ENCODE data around the gene FBLN5.

FBLN5 gene

GRCh38 chr14:91837076-91837475, 110.4 kb downstream of the FBLN5 start:
- H3K36me3 ChIP-seq (ENCODE audit: control insufficient read depth in 1 of 2, insufficient read depth in 2 of 2, low read depth in 1 of 2, low read length in 2 of 2) = no peaks in the 10 kb centered on the region
- no peak overlapping the region for H2BK5ac ChIP-seq (ENCODE audit: low read depth, low read length, poor library complexity, severe bottlenecking)
- 87% methylated on average over 11 of the region's 12 CpGs for WGBS
- H3K18ac ChIP-seq (ENCODE audit: low read depth in 1 of 2, low read length in 2 of 2) = no peak overlapping the region
- H2AFZ ChIP-seq (ENCODE audit: low read depth, low read length) = no peak overlapping the region
- peak overlapping the region; percentile 36 for H3K9ac ChIP-seq (ENCODE audit: low read length)
- H3K4ac ChIP-seq (ENCODE audit: low read depth in 1 of 2, low read length in 2 of 2) = no peak overlapping the region
- DNase-seq = no peak
- no peak overlapping the region for H3K4me2 ChIP-seq (ENCODE audit: low read length, poor library complexity, severe bottlenecking)
- H3K9me3 ChIP-seq (ENCODE audit: control insufficient read depth, low read length) = no peaks in the 10 kb centered on the region
- H3K23ac ChIP-seq (ENCODE audit: low read length in 2 of 2) = no peak overlapping the region
- H3K4me1 ChIP-seq (ENCODE audit: control insufficient read depth, insufficient read depth, low read depth, low read length) = peaks cover 10% of the 10 kb centered on the region
- H2AK5ac ChIP-seq (ENCODE audit: low read length, severe bottlenecking) = no peak overlapping the region
- H4K8ac ChIP-seq (ENCODE audit: low read length) = no peak overlapping the region
- no peak overlapping the region for H2BK12ac ChIP-seq (ENCODE audit: low read length in 2 of 2)
- no peak overlapping the region for H4K91ac ChIP-seq (ENCODE audit: low read length)
- peak overlapping the region in 1 of 2 experiments; percentile 73 for H3K4me3 ChIP-seq (ENCODE audit: insufficient read depth in 1 of 2, low read depth in 1 of 2, low read length in 2 of 2)
- H3K27ac ChIP-seq (ENCODE audit: low read length, poor library complexity, severe bottlenecking) = no peak overlapping the region
- H3K14ac ChIP-seq (ENCODE audit: low read length in 2 of 2) = no peak overlapping the region
- H2BK120ac ChIP-seq (ENCODE audit: low read depth, low read length) = no peak overlapping the region
- H3K27me3 ChIP-seq (ENCODE audit: control insufficient read depth in 1 of 2, insufficient read depth in 1 of 2, low read length in 2 of 2) = peaks cover 29 to 57% of the 10 kb centered on the region in 2 experiments
- H2BK15ac ChIP-seq (ENCODE audit: low read depth, poor library complexity, severe bottlenecking) = no peak overlapping the region
- no peaks in the 10 kb centered on the region for H3K79me1 ChIP-seq (replicated peaks; ENCODE audit: low read length, poor library complexity, severe bottlenecking)

GRCh38 chr14:91835920-91836843, 111.3 kb downstream of the FBLN5 start:
- H4K91ac ChIP-seq (ENCODE audit: low read length) = no peak overlapping the region
- no peak overlapping the region for H3K18ac ChIP-seq (ENCODE audit: low read depth in 1 of 2, low read length in 2 of 2)
- 2% methylated on average over 54 of the region's 84 CpGs for WGBS
- no peak overlapping the region for H2BK120ac ChIP-seq (ENCODE audit: low read depth, low read length)
- no peak overlapping the region for H2AK5ac ChIP-seq (ENCODE audit: low read length, severe bottlenecking)
- H3K79me1 ChIP-seq (replicated peaks; ENCODE audit: low read length, poor library complexity, severe bottlenecking) = no peaks in the 10 kb centered on the region
- no peaks in the 10 kb centered on the region for H3K36me3 ChIP-seq (ENCODE audit: control insufficient read depth in 1 of 2, insufficient read depth in 2 of 2, low read depth in 1 of 2, low read length in 2 of 2)
- H3K4me2 ChIP-seq (ENCODE audit: low read length, poor library complexity, severe bottlenecking) = peak overlapping the region; percentile 86
- H3K23ac ChIP-seq (ENCODE audit: low read length in 2 of 2) = no peak overlapping the region
- no peak overlapping the region for H2BK15ac ChIP-seq (ENCODE audit: low read depth, poor library complexity, severe bottlenecking)
- peak overlapping the region; percentile 53 to 73 for H3K4me3 ChIP-seq (ENCODE audit: insufficient read depth in 1 of 2, low read depth in 1 of 2, low read length in 2 of 2)
- H3K14ac ChIP-seq (ENCODE audit: low read length in 2 of 2) = no peak overlapping the region
- DNase-seq = peak; percentile 4
- no peak overlapping the region for H4K8ac ChIP-seq (ENCODE audit: low read length)
- H2AFZ ChIP-seq (ENCODE audit: low read depth, low read length) = no peak overlapping the region
- H2BK12ac ChIP-seq (ENCODE audit: low read length in 2 of 2) = no peak overlapping the region
- H3K27ac ChIP-seq (ENCODE audit: low read length, poor library complexity, severe bottlenecking) = no peak overlapping the region
- peaks cover 10% of the 10 kb centered on the region for H3K4me1 ChIP-seq (ENCODE audit: control insufficient read depth, insufficient read depth, low read depth, low read length)
- no peak overlapping the region for H2BK5ac ChIP-seq (ENCODE audit: low read depth, low read length, poor library complexity, severe bottlenecking)
- H3K9me3 ChIP-seq (ENCODE audit: control insufficient read depth, low read length) = no peaks in the 10 kb centered on the region
- H3K9ac ChIP-seq (ENCODE audit: low read length) = peak overlapping the region; percentile 36
- H3K4ac ChIP-seq (ENCODE audit: low read depth in 1 of 2, low read length in 2 of 2) = no peak overlapping the region
- H3K27me3 ChIP-seq (ENCODE audit: control insufficient read depth in 1 of 2, insufficient read depth in 1 of 2, low read length in 2 of 2) = peaks cover 29 to 53% of the 10 kb centered on the region in 2 experiments

- H3K36me3 ChIP-seq (ENCODE audit: control insufficient read depth in 1 of 2, insufficient read depth in 2 of 2, low read depth in 1 of 2, low read length in 2 of 2) = no peaks in the 10 kb centered on the region
- H3K4me1 ChIP-seq (ENCODE audit: control insufficient read depth, insufficient read depth, low read depth, low read length) = peaks cover 10% of the 10 kb centered on the region
- H2AK5ac ChIP-seq (ENCODE audit: low read length, severe bottlenecking) = no peak overlapping the region
- no peak overlapping the region for H4K8ac ChIP-seq (ENCODE audit: low read length)
- peak overlapping the region; percentile 86 for H3K4me2 ChIP-seq (ENCODE audit: low read length, poor library complexity, severe bottlenecking)
- DNase-seq = no peak
- no peak overlapping the region for H2BK12ac ChIP-seq (ENCODE audit: low read length in 2 of 2)
- no peak overlapping the region for H2BK5ac ChIP-seq (ENCODE audit: low read depth, low read length, poor library complexity, severe bottlenecking)
- no peak overlapping the region for H3K23ac ChIP-seq (ENCODE audit: low read length in 2 of 2)
- H2BK120ac ChIP-seq (ENCODE audit: low read depth, low read length) = no peak overlapping the region
- peaks cover 29 to 53% of the 10 kb centered on the region in 2 experiments for H3K27me3 ChIP-seq (ENCODE audit: control insufficient read depth in 1 of 2, insufficient read depth in 1 of 2, low read length in 2 of 2)
- no peaks in the 10 kb centered on the region for H3K79me1 ChIP-seq (replicated peaks; ENCODE audit: low read length, poor library complexity, severe bottlenecking)
- no peak overlapping the region for H3K18ac ChIP-seq (ENCODE audit: low read depth in 1 of 2, low read length in 2 of 2)
- no peak overlapping the region for H3K4ac ChIP-seq (ENCODE audit: low read depth in 1 of 2, low read length in 2 of 2)
- H4K91ac ChIP-seq (ENCODE audit: low read length) = no peak overlapping the region
- H3K14ac ChIP-seq (ENCODE audit: low read length in 2 of 2) = no peak overlapping the region
- H2BK15ac ChIP-seq (ENCODE audit: low read depth, poor library complexity, severe bottlenecking) = no peak overlapping the region
- no peak overlapping the region for H3K4me3 ChIP-seq (ENCODE audit: insufficient read depth in 1 of 2, low read depth in 1 of 2, low read length in 2 of 2)
- no peak overlapping the region for H2AFZ ChIP-seq (ENCODE audit: low read depth, low read length)
- no peak overlapping the region for H3K9ac ChIP-seq (ENCODE audit: low read length)
- no peak overlapping the region for H3K27ac ChIP-seq (ENCODE audit: low read length, poor library complexity, severe bottlenecking)
- H3K9me3 ChIP-seq (ENCODE audit: control insufficient read depth, low read length) = no peaks in the 10 kb centered on the region
- WGBS = 10% methylated on average over 17 of the region's 19 CpGs
These were observed 112.1 kb downstream of the FBLN5 start for GRCh38 chr14:91835197-91835919.

- Histone ChIP-seq H3K9me3 (ENCODE audit: control insufficient read depth, low read length) (no peaks in the 10 kb centered on the region), H3K14ac (ENCODE audit: low read length in 2 of 2) (no peak overlapping the region), H3K36me3 (ENCODE audit: control insufficient read depth in 1 of 2, insufficient read depth in 2 of 2, low read depth in 1 of 2, low read length in 2 of 2) (no peaks in the 10 kb centered on the region), H3K4me2 (ENCODE audit: low read length, poor library complexity, severe bottlenecking) (no peak overlapping the region), H3K18ac (ENCODE audit: low read depth in 1 of 2, low read length in 2 of 2) (no peak overlapping the region), H2BK15ac (ENCODE audit: low read depth, poor library complexity, severe bottlenecking) (no peak overlapping the region), H2BK120ac (ENCODE audit: low read depth, low read length) (no peak overlapping the region), H3K27ac (ENCODE audit: low read length, poor library complexity, severe bottlenecking) (no peak overlapping the region), H3K4ac (ENCODE audit: low read depth in 1 of 2, low read length in 2 of 2) (no peak overlapping the region), H2AFZ (ENCODE audit: low read depth, low read length) (no peak overlapping the region), H3K9ac (ENCODE audit: low read length) (no peak overlapping the region), H4K91ac (ENCODE audit: low read length) (no peak overlapping the region), H2AK5ac (ENCODE audit: low read length, severe bottlenecking) (no peak overlapping the region), H3K23ac (ENCODE audit: low read length in 2 of 2) (no peak overlapping the region), H2BK5ac (ENCODE audit: low read depth, low read length, poor library complexity, severe bottlenecking) (no peak overlapping the region), H3K4me1 (ENCODE audit: control insufficient read depth, insufficient read depth, low read depth, low read length) (peaks cover 10% of the 10 kb centered on the region), H3K4me3 (ENCODE audit: insufficient read depth in 1 of 2, low read depth in 1 of 2, low read length in 2 of 2) (no peak overlapping the region), H3K79me1 (replicated peaks; ENCODE audit: low read length, poor library complexity, severe bottlenecking) (no peaks in the 10 kb centered on the region), H2BK12ac (ENCODE audit: low read length in 2 of 2) (no peak overlapping the region), H3K27me3 (ENCODE audit: control insufficient read depth in 1 of 2, insufficient read depth in 1 of 2, low read length in 2 of 2) (peaks cover 29 to 49% of the 10 kb centered on the region in 2 experiments), H4K8ac (ENCODE audit: low read length) (no peak overlapping the region)
- no peak for DNase-seq
- WGBS = 38% methylated on average over 2 of the region's 2 CpGs
These were observed 112.9 kb downstream of the FBLN5 start for GRCh38 chr14:91834571-91834970.
